H1 (cell line): ENCODE results near the gene INSIG1. TPM values are rescaled to one million over a fixed set of nuclear protein-coding genes. Genes with fewer than 3 reads are reported as not detected.

ENCODE experiments used
- CTCF ChIA-PET: fragments of 300-600 bp; sonication (Branson Sonifier 250); formaldehyde crosslinking; loops from one replicate; lab custom pipeline; 2021; ENCODE audit not compliant: partially characterized antibody; lab: Charles Lee
- POLR2A ChIA-PET: fragments of 300-600 bp; sonication (Branson Sonifier 250); formaldehyde crosslinking; loops from one replicate; lab custom pipeline; 2021; ENCODE audit warnings: inconsistent platforms; ENCODE audit not compliant: partially characterized antibody; lab: Charles Lee
- DNase-seq, 2 experiments: peaks; one replicate each; pipeline versions ENCODE4 v3.0.0 to v3.0.0-alpha.2; 2010 to 2022; ENCODE audit warnings: low spot score in 2 of 2, low read depth in 1 of 2, mixed read lengths in 1 of 2
- FAIRE-seq: peaks from 2 replicates; lab custom pipeline; 2011; peaks lifted over from hg19 to GRCh38; lab: Jason Lieb, UNC
- H2AFZ ChIP-seq: 2 replicates; pipeline ENCODE4 v1.8.1; 2012; ENCODE audit warnings: low read length, inconsistent platforms
- H2AK5ac ChIP-seq: 2 replicates; pipeline ENCODE4 v1.6.1; 2013; ENCODE audit warnings: low read depth, low read length
- H2BK120ac ChIP-seq: replicated peaks from 2 replicates; pipeline ENCODE3; 2013; ENCODE audit warnings: low read depth, low read length, inconsistent platforms
- H2BK12ac ChIP-seq: 2 replicates; pipeline ENCODE4 v1.6.1; 2013; ENCODE audit warnings: low read depth, low read length
- H2BK15ac ChIP-seq: 2 replicates; pipeline ENCODE4 v1.6.1; 2013; ENCODE audit warnings: low read length
- H2BK20ac ChIP-seq: 2 replicates; pipeline ENCODE4 v1.6.1; 2013; ENCODE audit warnings: low read length
- H2BK5ac ChIP-seq: 2 replicates; pipeline ENCODE4 v1.6.1; 2013; ENCODE audit warnings: low read depth, low read length
- H3K14ac ChIP-seq: 2 replicates; pipeline ENCODE4 v1.6.1; 2013; ENCODE audit warnings: inconsistent platforms; ENCODE audit not compliant: insufficient read length
- H3K18ac ChIP-seq: 2 replicates; pipeline ENCODE4 v1.6.1; 2013; ENCODE audit warnings: low read length; ENCODE audit errors: extremely low read depth
- H3K23ac ChIP-seq: 2 replicates; pipeline ENCODE4 v1.6.1; 2013; ENCODE audit warnings: inconsistent platforms; ENCODE audit not compliant: insufficient read length
- H3K23me2 ChIP-seq: 2 replicates; pipeline ENCODE4 v1.6.1; 2013; ENCODE audit warnings: low read depth, low read length
- H3K27ac ChIP-seq: 2 replicates; pipeline ENCODE4 v1.6.1; 2011; ENCODE audit warnings: low read depth, low read length, inconsistent platforms
- H3K27me3 ChIP-seq, 4 experiments: replicated peaks in 1 of 4; 1 replicate in 1 of 4; 2 replicates in 3 of 4; pipeline versions ENCODE4 v1.6.1 to v1.8.1; 2011 to 2013; ENCODE audit warnings: low read length in 3 of 4, mild to moderate bottlenecking in 3 of 4, inconsistent platforms in 2 of 4, mixed read lengths in 2 of 4, moderate library complexity in 1 of 4; ENCODE audit not compliant: control insufficient read depth in 3 of 4, insufficient read depth in 3 of 4; ENCODE audit errors: extremely low read depth in 1 of 4
- H3K36me3 ChIP-seq, 4 experiments: 2 replicates each; pipeline versions ENCODE4 v1.6.1 to v1.8.1; 2011 to 2013; ENCODE audit warnings: mild to moderate bottlenecking in 4 of 4, low read length in 3 of 4, moderate library complexity in 2 of 4, control low read depth in 1 of 4, inconsistent platforms in 1 of 4; ENCODE audit not compliant: insufficient read depth in 4 of 4, control insufficient read depth in 2 of 4
- H3K4ac ChIP-seq: replicated peaks from 2 replicates; pipeline ENCODE3; 2013; ENCODE audit warnings: low read length, low read depth, mixed read lengths, inconsistent platforms; ENCODE audit not compliant: insufficient read length
- H3K4me1 ChIP-seq, 4 experiments: replicated peaks in 1 of 4; 1 replicate in 1 of 4; 2 replicates in 3 of 4; pipeline versions ENCODE4 v1.6.1 to v1.8.1; 2011 to 2013; ENCODE audit warnings: low read length in 3 of 4, inconsistent platforms in 2 of 4, mixed read lengths in 1 of 4; ENCODE audit not compliant: insufficient read depth in 4 of 4, control insufficient read depth in 3 of 4
- H3K4me2 ChIP-seq, 2 experiments: 2 replicates each; pipeline versions ENCODE4 v1.6.1 to v1.8.1; 2011 to 2013; ENCODE audit warnings: low read depth in 2 of 2, low read length in 2 of 2, control low read depth in 1 of 2, inconsistent platforms in 1 of 2, mild to moderate bottlenecking in 1 of 2; ENCODE audit not compliant: insufficient read depth in 1 of 2
- H3K4me3 ChIP-seq, 4 experiments: fragments of 200-600, 300-600 bp in 1 of 4; sonication (generic), shearing (Covaris generic), sonication (Bioruptor Twin) in 1 of 4; 2 replicates each; pipeline versions ENCODE4 v1.5.1 to v1.8.1; 2011 to 2016; ENCODE audit warnings: low read length in 4 of 4, low read depth in 3 of 4, control low read depth in 2 of 4, inconsistent platforms in 2 of 4, mild to moderate bottlenecking in 2 of 4, mixed read lengths in 1 of 4, moderate library complexity in 1 of 4; ENCODE audit not compliant: insufficient read depth in 2 of 4; ENCODE audit errors: extremely low read depth in 1 of 4
- H3K56ac ChIP-seq: replicated peaks from 2 replicates; pipeline ENCODE3; 2013; ENCODE audit warnings: low read depth, mild to moderate bottlenecking, mixed read lengths, low read length, inconsistent platforms; ENCODE audit not compliant: insufficient read length
- H3K79me1 ChIP-seq: 2 replicates; pipeline ENCODE4 v1.6.1; 2013; ENCODE audit warnings: low read depth, low read length, control low read depth
- H3K79me2 ChIP-seq, 2 experiments: 2 replicates each; pipeline versions ENCODE4 v1.6.1 to v1.8.1; 2012 to 2013; ENCODE audit warnings: low read length in 2 of 2, mild to moderate bottlenecking in 2 of 2, inconsistent platforms in 1 of 2; ENCODE audit not compliant: insufficient read depth in 2 of 2, control insufficient read depth in 1 of 2
- H3K9ac ChIP-seq, 4 experiments: replicated peaks in 1 of 4; 1 replicate in 1 of 4; 2 replicates in 3 of 4; pipeline versions ENCODE4 v1.6.1 to v1.8.1; 2011 to 2013; ENCODE audit warnings: low read depth in 3 of 4, low read length in 3 of 4, control low read depth in 2 of 4, mild to moderate bottlenecking in 2 of 4, moderate library complexity in 2 of 4, inconsistent platforms in 1 of 4; ENCODE audit errors: extremely low read depth in 1 of 4
- H3K9me3 ChIP-seq, 2 experiments: 2 replicates each; pipeline versions ENCODE4 v1.6.1 to v1.8.1; 2012 to 2013; ENCODE audit warnings: mild to moderate bottlenecking in 2 of 2, moderate library complexity in 2 of 2, control low read depth in 1 of 2, inconsistent platforms in 1 of 2, low read depth in 1 of 2, low read length in 1 of 2, mixed read lengths in 1 of 2; ENCODE audit not compliant: insufficient read depth in 2 of 2
- H4K20me1 ChIP-seq, 2 experiments: replicated peaks in 1 of 2; 2 replicates each; pipeline versions ENCODE3 to v1.8.1; 2011 to 2013; ENCODE audit warnings: inconsistent platforms in 2 of 2, low read length in 2 of 2, mild to moderate bottlenecking in 1 of 2; ENCODE audit not compliant: insufficient read depth in 2 of 2, control insufficient read depth in 1 of 2
- H4K5ac ChIP-seq: 2 replicates; pipeline ENCODE4 v1.6.1; 2013; ENCODE audit warnings: low read length, low read depth, mixed read lengths, inconsistent platforms; ENCODE audit not compliant: insufficient read length
- H4K8ac ChIP-seq: 2 replicates; pipeline ENCODE4 v1.8.0; 2013; ENCODE audit warnings: mild to moderate bottlenecking, moderate library complexity, low read length, inconsistent platforms; ENCODE audit not compliant: insufficient read depth; ENCODE audit errors: extremely low read depth
- H4K91ac ChIP-seq: replicated peaks from 2 replicates; pipeline ENCODE3; 2013; ENCODE audit warnings: low read length, mixed read lengths, inconsistent platforms; ENCODE audit not compliant: insufficient read length
- EGR1 ChIP-seq: IDR thresholded peaks from 2 replicates; pipeline ENCODE4 v1.6.1; 2011; ENCODE audit warnings: low read depth, low read length, borderline replicate concordance
- GABPA ChIP-seq: IDR thresholded peaks from 2 replicates; pipeline ENCODE4 v1.6.1; 2011; ENCODE audit warnings: mild to moderate bottlenecking, low read length, moderate library complexity, borderline replicate concordance; ENCODE audit not compliant: insufficient read depth
- JUN ChIP-seq: IDR thresholded peaks from 2 replicates; pipeline ENCODE4 v1.6.1; 2011; ENCODE audit warnings: low read depth, mild to moderate bottlenecking, improper control_type of control experiment, low read length
- KDM1A ChIP-seq: fragments of 200-600, 300-600 bp; sonication (generic); IDR thresholded peaks from 2 replicates; pipeline ENCODE4 v1.7.1; 2016; ENCODE audit warnings: mild to moderate bottlenecking, low read length, borderline replicate concordance
- KDM4A ChIP-seq: IDR thresholded peaks from one replicate; pipeline ENCODE4 v1.7.1; 2012; ENCODE audit warnings: low read depth, mild to moderate bottlenecking, moderate library complexity, low read length, inconsistent platforms; ENCODE audit not compliant: severe bottlenecking
- RBBP5 ChIP-seq: IDR thresholded peaks from 2 replicates; pipeline ENCODE4 v1.7.1; 2012; ENCODE audit warnings: low read depth, mild to moderate bottlenecking, inconsistent platforms, low read length, moderate library complexity, borderline replicate concordance
- RXRA ChIP-seq: IDR thresholded peaks from 2 replicates; pipeline ENCODE4 v1.6.1; 2011; ENCODE audit warnings: low read depth, mild to moderate bottlenecking, low read length, moderate library complexity; ENCODE audit not compliant: insufficient read depth
- SIRT6 ChIP-seq: IDR thresholded peaks from one replicate; pipeline ENCODE4 v1.7.1; 2012; ENCODE audit warnings: low read length, inconsistent platforms
- TAF1 ChIP-seq: IDR thresholded peaks from 2 replicates; pipeline ENCODE4 v1.6.1; 2011; ENCODE audit warnings: mild to moderate bottlenecking, low read depth, low read length
- WGBS, 2 experiments: shearing (Covaris generic) in 1 of 2; methylation state at CpG; one replicate each; pipeline versions ENCODE4 v1.1.6 to v1.1.7; 2013 to 2015; ENCODE audit warnings: low lambda C conversion rate in 2 of 2, mixed read lengths in 2 of 2, inconsistent platforms in 1 of 2, low coverage in 1 of 2, missing lambda C conversion rate in 1 of 2; ENCODE audit not compliant: insufficient replicate concordance in 2 of 2, insufficient coverage in 1 of 2, insufficient read length in 1 of 2; ENCODE audit errors: extremely low coverage in 1 of 2, missing lambda C conversion rate in 1 of 2; 5-methylcytosine and 5-hydroxymethylcytosine counted together
- polyA plus RNA-seq, 7 experiments: library from polyadenylated mRNA; depleted of rRNA in 3 of 7; stranded (reverse) in 5 of 7; unstranded in 2 of 7; fragments of >200 nt in 5 of 7; fragments of 200-250 nt in 2 of 7; gene quantifications; 1 replicate in 5 of 7; 2 replicates in 1 of 7; 4 replicates in 1 of 7; pipeline versions ENCODE4 v1.2.1 to v1.2.3, GENCODE V29; 2011 to 2013; ENCODE audit warnings: missing spikeins in 2 of 7, mixed read lengths in 2 of 7
- total RNA-seq: library from RNA; stranded (reverse); fragmentation: NEBNext Ultra II Directional; extraction: Animal tissue kit (Norgen Biotek cat#: 25700); gene quantifications from 2 replicates; pipeline ENCODE4 v1.2.1, GENCODE V29; 2021
- TF ChIP-seq, protein P1 (sequence below): IDR thresholded peaks from 2 replicates; pipeline ENCODE4 v1.6.1; 2012; ENCODE audit warnings: inconsistent platforms

The INSIG1 gene
- total and polyA plus RNA-seq, 2 of the 8 experiments (the other 6 are each of a cell fraction or from before 2014, with no cell fraction given), result 40.0 to 58.4 TPM

DNA sequence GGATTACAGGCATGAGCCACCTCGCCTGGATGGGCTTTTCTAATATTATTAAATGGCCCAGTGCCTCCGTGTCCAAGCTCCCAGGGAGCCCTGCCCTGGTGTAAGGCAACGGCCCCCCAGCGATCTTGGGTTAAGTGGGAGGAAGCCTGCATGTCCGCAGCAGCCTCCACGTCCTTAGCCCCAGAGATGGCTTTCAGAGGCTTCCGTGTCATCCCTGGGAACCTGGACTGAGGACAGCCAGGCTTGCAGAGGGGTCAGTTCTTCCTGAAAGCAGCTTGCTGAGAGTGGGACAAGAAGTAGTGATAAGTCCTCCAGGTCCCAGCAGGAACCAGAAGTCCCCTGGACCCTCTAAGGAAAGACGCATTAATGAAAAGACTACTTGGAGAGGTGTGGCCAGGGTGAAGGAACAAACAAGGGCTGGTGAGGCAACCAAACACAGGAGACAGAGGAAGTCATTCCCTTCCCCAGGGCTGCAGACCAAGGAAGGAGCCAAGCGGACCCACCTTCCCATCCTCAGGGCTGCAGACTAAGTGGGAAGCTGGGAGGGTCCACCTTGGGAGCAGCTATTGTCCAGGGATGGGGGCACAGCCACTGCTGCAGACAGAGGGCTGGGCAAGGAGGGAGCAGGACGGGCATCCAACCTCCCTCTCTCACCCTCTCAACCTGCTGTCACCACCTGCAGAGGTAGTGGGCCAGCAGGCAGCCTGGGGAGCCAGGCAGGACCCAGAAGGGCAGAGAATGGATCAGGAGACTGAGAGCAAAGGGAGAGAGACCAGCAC lies 13.0 kb upstream of the INSIG1 start:
- Histone ChIP-seq H2BK120ac (no peak overlapping the region), H2AK5ac (no peak overlapping the region), H2BK20ac (no peak overlapping the region), H3K9ac (no peak overlapping the region), H3K14ac (no peak overlapping the region), H4K20me1 (no peaks in the 10 kb centered on the region), H3K4me3 (no peak overlapping the region), H3K79me2 (no peaks in the 10 kb centered on the region), H3K4me2 (no peak overlapping the region), H2BK12ac (no peak overlapping the region), H3K27me3 (no peaks in the 10 kb centered on the region), H4K91ac (no peak overlapping the region), H2BK15ac (no peak overlapping the region), H2BK5ac (no peak overlapping the region), H3K23me2 (no peaks in the 10 kb centered on the region), H3K56ac (no peak overlapping the region), H3K79me1 (no peaks in the 10 kb centered on the region), H4K8ac (no peak overlapping the region), H2AFZ (no peak overlapping the region), H3K23ac (no peak overlapping the region), H3K18ac (no peak overlapping the region), H3K36me3 (no peaks in the 10 kb centered on the region), H3K4ac (no peak overlapping the region), H3K9me3 (no peaks in the 10 kb centered on the region), H4K5ac (no peak overlapping the region), H3K4me1 (peaks cover 0 to 4% (median 0%) of the 10 kb centered on the region in 4 experiments; a peak in 1 of 7 replicates), H3K27ac (no peak overlapping the region)
- no peak for TF ChIP-seq KDM1A
- TF ChIP-seq SIRT6, result no peak
- no peak for TF ChIP-seq JUN
- TF ChIP-seq GABPA, result no peak
- no peak for TF ChIP-seq KDM4A
- TF ChIP-seq RXRA, result no peak
- no peak for TF ChIP-seq RBBP5
- TF ChIP-seq TAF1, result no peak
- TF ChIP-seq, protein P1, sequence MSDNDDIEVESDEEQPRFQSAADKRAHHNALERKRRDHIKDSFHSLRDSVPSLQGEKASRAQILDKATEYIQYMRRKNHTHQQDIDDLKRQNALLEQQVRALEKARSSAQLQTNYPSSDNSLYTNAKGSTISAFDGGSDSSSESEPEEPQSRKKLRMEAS, result no peak
- no peak for TF ChIP-seq EGR1
- DNase-seq (no peak), FAIRE-seq (no peak)
- ChIA-PET CTCF (interaction anchor here (0.7 to 1.2 kb wide), 4 partner anchors 12 to 94 kb away, joined by 3 to 4 read pairs (median 3); no protein-coding TSS in a partner anchor), POLR2A (interaction anchor here (1.7 kb wide), 1 partner anchor 12 kb away, joined by 7 read pairs; no protein-coding TSS in a partner anchor)
- WGBS, 2 experiments, result 88% methylated on average over 10 of the region's 10 CpGs; no CpG with 5 or more reads in 1 of the 2 experiments
